Activated CD4-positive, alpha-beta memory T cell treated with anti-CD3 and anti-CD28 coated beads for 36 hours (primary cell): ENCODE data around the gene FMO1. TPM values are rescaled to one million over a fixed set of nuclear protein-coding genes. Genes with fewer than 3 reads are reported as not detected.

Experiments used
- CTCF ChIA-PET: fragments of 350-600 bp; sonication (Branson Sonifier 250); formaldehyde crosslinking; loops from one replicate; lab custom pipeline; 2021; ENCODE audit warnings: antibody characterized with exemption, inconsistent platforms; lab: Charles Lee
- POLR2A ChIA-PET: fragments of 350-600 bp; sonication (Branson Sonifier 250); formaldehyde crosslinking; loops from one replicate; lab custom pipeline; 2021; ENCODE audit warnings: antibody characterized with exemption; lab: Charles Lee
- DNase-seq: peaks from one replicate; pipeline ENCODE4 v3.0.0-alpha.2; 2020
- H3K27ac Mint-ChIP-seq: one replicate; pipeline ENCODE4 v1.8.0; 2021; ENCODE audit warnings: mixed read lengths
- H3K27me3 Mint-ChIP-seq: one replicate; pipeline ENCODE4 v1.8.0; 2021; ENCODE audit warnings: mixed read lengths
- H3K36me3 Mint-ChIP-seq: one replicate; pipeline ENCODE4 v1.8.0; 2021; ENCODE audit warnings: mixed read lengths
- H3K4me1 Mint-ChIP-seq: one replicate; pipeline ENCODE4 v1.8.0; 2021; ENCODE audit warnings: low read depth, mixed read lengths
- H3K4me3 Mint-ChIP-seq: one replicate; pipeline ENCODE4 v1.8.0; 2021; ENCODE audit warnings: mild to moderate bottlenecking, mixed read lengths
- H3K9me3 Mint-ChIP-seq: one replicate; pipeline ENCODE4 v1.8.0; 2021; ENCODE audit warnings: mixed read lengths
- intact Hi-C: fragments of 100-400 bp; cut with micrococcal nuclease; formaldehyde crosslinking; loops from one replicate; pipeline ENCODE4 v1.15.1; 2023
- total RNA-seq, 2 experiments: library from RNA; stranded (reverse); gene quantifications; one replicate each; pipeline ENCODE4 v1.2.3, GENCODE V29; 2021

Gene FMO1
- not detected for total RNA-seq

- H3K9me3 Mint-ChIP-seq: no peaks in the 10 kb centered on the region
- ChIA-PET CTCF (interaction anchor here (2.4 to 2.6 kb wide), 2 partner anchors 15 to 65 kb away, joined by 6 to 9 read pairs; partner anchors contain the start of gene FMO4), POLR2A (no interaction called here)
- intact Hi-C loops: no loop called here
- H3K27me3 Mint-ChIP-seq: peaks cover 26% of the 10 kb centered on the region
- H3K36me3 Mint-ChIP-seq: no peaks in the 10 kb centered on the region
- no peak within 1 kb of the TSS for H3K27ac Mint-ChIP-seq
- H3K4me3 Mint-ChIP-seq: no peak within 1 kb of the TSS
- no peak for DNase-seq
- peaks cover 4% of the 10 kb centered on the region for H3K4me1 Mint-ChIP-seq
Measured at GRCh38 chr1:171248302-171248701, at the start of gene FMO1. Gene FMO1, plus strand, starts transcription at chr1:171248494. Its CDS starts 9,594 bp downstream, at chr1:171258088.

DNA sequence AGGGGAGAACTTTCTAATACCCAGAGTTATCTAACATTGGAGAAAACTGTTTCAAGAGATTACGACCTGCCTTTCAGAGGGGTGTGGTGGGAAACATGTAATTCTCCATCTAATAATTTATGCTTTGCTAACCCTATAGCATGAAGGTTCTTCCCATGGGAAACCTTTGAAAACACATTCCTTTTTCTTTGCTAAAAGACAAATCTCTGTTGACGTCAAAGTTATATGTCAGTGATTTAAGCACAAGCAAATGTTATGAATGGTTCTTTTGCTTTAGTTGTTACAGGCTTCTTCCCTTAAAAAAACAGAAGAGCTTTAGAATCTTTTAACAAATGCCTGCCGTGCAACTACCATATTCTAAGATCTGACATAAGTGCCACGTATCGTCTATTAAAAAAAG lies 44.0 kb upstream of the FMO1 start:
- H3K36me3 Mint-ChIP-seq: no peaks in the 10 kb centered on the region
- intact Hi-C loops: no loop called here
- POLR2A ChIA-PET: no interaction called here
- CTCF ChIA-PET: interaction anchor here (1.0 kb wide), 1 partner anchor 14 kb away, joined by 3 read pairs; no protein-coding TSS in a partner anchor
- no peak for DNase-seq
- H3K4me3 Mint-ChIP-seq: no peak overlapping the region
- no peak overlapping the region for H3K27ac Mint-ChIP-seq
- no peaks in the 10 kb centered on the region for H3K9me3 Mint-ChIP-seq
- H3K4me1 Mint-ChIP-seq: no peaks in the 10 kb centered on the region
- peaks cover 8% of the 10 kb centered on the region for H3K27me3 Mint-ChIP-seq

DNA sequence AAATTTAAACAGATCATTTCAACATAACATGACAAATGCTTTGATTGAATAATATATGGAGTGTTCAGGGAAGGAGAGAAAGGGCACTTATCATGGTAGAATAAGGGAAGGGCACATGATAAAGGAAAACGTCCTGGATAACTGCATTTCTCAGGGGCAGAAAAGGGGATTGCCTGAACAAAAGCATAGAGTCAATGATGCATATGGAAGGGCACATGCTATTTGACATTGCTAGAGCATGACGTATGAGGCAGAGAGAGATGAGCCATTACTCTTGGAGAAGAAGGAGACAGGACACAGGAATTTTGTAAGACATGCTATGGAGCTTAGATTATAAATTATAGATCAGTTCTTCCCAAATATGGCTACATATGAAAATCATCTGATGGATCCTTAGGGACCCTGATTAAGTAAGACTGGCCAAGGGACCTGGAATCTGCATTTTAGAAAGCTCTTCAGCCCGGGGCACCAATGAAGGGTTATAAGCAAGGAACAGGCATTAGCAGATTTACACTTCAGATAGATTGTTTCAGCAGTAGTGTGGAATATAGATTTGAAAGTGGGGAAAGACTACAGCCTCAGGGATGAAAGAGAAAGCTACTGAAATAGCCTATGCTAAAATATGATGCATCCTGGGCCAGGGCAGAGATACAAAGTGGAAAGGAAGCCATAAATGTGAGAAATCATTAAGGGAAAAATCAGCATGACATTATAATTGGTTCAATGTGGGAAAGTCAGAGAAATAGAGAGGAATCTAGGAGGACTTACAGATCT lies 41.9 kb upstream of the FMO1 start:
- DNase-seq: no peak
- Mint-ChIP-seq H3K27me3 (peaks cover 8% of the 10 kb centered on the region), H3K4me3 (no peak overlapping the region), H3K4me1 (no peaks in the 10 kb centered on the region), H3K36me3 (no peaks in the 10 kb centered on the region), H3K27ac (no peak overlapping the region), H3K9me3 (no peaks in the 10 kb centered on the region)
- CTCF ChIA-PET: no interaction called here
- POLR2A ChIA-PET: no interaction called here
- intact Hi-C loops: no loop called here

DNA sequence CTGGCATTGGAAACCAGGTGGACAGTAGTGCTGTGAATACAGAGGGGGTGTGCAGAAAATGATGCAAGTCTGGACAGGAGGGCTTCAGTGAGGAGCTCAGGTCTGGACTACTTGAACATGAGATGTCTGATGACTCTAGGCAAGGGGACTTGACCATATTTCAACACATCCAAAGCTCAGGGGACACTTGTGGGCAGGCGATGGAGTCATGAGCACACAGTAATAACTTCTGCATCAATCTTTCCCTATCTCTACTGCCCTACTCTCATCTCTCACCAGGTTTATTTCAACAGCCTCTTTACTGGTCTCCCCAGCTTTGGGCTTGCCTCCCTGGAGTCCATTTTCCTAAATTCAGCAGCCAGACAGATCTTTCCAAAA lies 41.3 kb upstream of the FMO1 start:
- Mint-ChIP-seq H3K27me3 (peaks cover 6% of the 10 kb centered on the region), H3K27ac (no peak overlapping the region), H3K36me3 (no peaks in the 10 kb centered on the region), H3K9me3 (no peaks in the 10 kb centered on the region), H3K4me1 (no peaks in the 10 kb centered on the region), H3K4me3 (no peak overlapping the region)
- ChIA-PET CTCF (no interaction called here), POLR2A (no interaction called here)
- intact Hi-C loops: no loop called here
- DNase-seq: no peak

GRCh38 chr1:171207377-171207776 lies 40.9 kb upstream of the FMO1 start:
- Mint-ChIP-seq H3K4me1 (no peaks in the 10 kb centered on the region), H3K36me3 (no peaks in the 10 kb centered on the region), H3K9me3 (no peaks in the 10 kb centered on the region), H3K27ac (no peak overlapping the region), H3K4me3 (no peak overlapping the region), H3K27me3 (peaks cover 6% of the 10 kb centered on the region)
- POLR2A ChIA-PET: no interaction called here
- CTCF ChIA-PET: no interaction called here
- DNase-seq: no peak
- intact Hi-C loops: no loop called here

DNA sequence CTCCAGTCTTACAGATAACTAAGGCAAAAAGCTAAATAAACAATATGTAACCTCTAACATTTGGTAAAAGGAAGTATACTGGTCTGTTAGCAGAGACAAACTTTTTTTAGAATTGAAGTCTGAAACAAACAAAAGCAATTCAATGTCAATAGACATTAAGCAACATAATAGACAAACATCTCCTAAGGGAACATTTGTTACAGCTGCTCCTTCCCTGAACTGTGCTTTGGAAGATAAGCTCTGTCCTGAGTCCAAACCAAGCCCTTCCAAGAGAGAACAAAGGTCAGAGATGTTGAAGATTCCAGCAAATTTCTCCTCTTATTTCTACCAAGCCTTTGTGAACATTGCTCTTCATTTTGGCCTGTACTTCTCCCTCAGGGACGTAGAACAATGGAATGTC lies 37.9 kb upstream of the FMO1 start:
- Mint-ChIP-seq H3K4me3 (no peak overlapping the region), H3K9me3 (no peaks in the 10 kb centered on the region), H3K36me3 (no peaks in the 10 kb centered on the region), H3K27ac (no peak overlapping the region), H3K27me3 (peaks cover 6% of the 10 kb centered on the region), H3K4me1 (no peaks in the 10 kb centered on the region)
- DNase-seq: no peak
- ChIA-PET POLR2A (no interaction called here), CTCF (no interaction called here)
- intact Hi-C loops: no loop called here

DNA sequence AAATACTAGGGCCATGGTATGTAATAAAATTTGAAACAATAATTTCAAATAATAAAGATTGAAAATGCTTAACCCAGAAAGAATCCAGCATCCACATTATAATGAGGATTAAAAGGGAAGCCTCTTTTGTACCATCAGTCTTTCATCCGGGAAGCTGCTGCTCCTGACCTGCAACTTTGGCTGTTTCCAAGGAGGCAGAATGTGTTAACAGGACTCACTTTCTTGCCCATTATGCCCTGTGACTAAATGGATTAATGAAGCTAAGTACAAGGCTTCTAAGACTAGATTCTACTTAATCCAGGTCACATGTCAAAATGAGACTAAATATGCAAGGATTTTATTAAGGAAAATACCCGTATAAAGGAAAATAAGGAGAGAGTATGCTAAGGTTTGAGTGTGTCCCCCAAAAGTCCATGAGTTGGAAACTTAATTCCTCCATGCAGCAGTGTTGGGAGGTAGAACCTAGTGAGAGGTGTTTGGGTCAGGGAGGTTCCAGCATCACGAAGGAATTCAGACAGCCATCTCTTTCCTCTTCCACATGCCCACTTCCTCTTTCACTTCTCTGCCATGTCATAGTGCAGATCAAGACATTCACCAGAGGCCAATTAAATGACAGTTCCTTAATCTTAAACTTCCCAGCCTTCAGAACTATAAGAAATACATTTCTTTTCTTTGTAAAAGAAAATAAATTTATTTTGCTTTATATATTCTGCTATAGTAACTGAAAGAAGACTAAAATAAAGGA lies 35.5 kb upstream of the FMO1 start:
- Mint-ChIP-seq H3K27me3 (peaks cover 3% of the 10 kb centered on the region), H3K36me3 (no peaks in the 10 kb centered on the region), H3K9me3 (no peaks in the 10 kb centered on the region), H3K27ac (no peak overlapping the region), H3K4me1 (no peaks in the 10 kb centered on the region), H3K4me3 (no peak overlapping the region)
- CTCF ChIA-PET: interaction anchor here (1.9 kb wide), 1 partner anchor 101 kb away, joined by 5 read pairs; the partner anchor contains the start of gene FMO4
- intact Hi-C loops: no loop called here
- POLR2A ChIA-PET: no interaction called here
- DNase-seq: no peak

GRCh38 chr1:171213559-171214454 lies 34.5 kb upstream of the FMO1 start:
- intact Hi-C loops: no loop called here
- Mint-ChIP-seq H3K9me3 (no peaks in the 10 kb centered on the region), H3K27me3 (peaks cover 3% of the 10 kb centered on the region), H3K36me3 (no peaks in the 10 kb centered on the region), H3K27ac (no peak overlapping the region), H3K4me3 (no peak overlapping the region), H3K4me1 (no peaks in the 10 kb centered on the region)
- ChIA-PET CTCF (interaction anchor here (1.9 kb wide), 1 partner anchor 100 kb away, joined by 5 read pairs; the partner anchor contains the start of gene FMO4), POLR2A (no interaction called here)
- DNase-seq: no peak

GRCh38 chr1:171217658-171218443 lies 30.4 kb upstream of the FMO1 start:
- Mint-ChIP-seq H3K27ac (no peak overlapping the region), H3K4me3 (no peak overlapping the region), H3K36me3 (no peaks in the 10 kb centered on the region), H3K4me1 (no peaks in the 10 kb centered on the region), H3K27me3 (peaks cover 3% of the 10 kb centered on the region), H3K9me3 (no peaks in the 10 kb centered on the region)
- ChIA-PET CTCF (no interaction called here), POLR2A (no interaction called here)
- intact Hi-C loops: no loop called here
- DNase-seq: no peak

GRCh38 chr1:171218661-171219060 lies 29.6 kb upstream of the FMO1 start:
- Mint-ChIP-seq H3K4me3 (no peak overlapping the region), H3K4me1 (no peaks in the 10 kb centered on the region), H3K27me3 (peaks cover 3% of the 10 kb centered on the region), H3K27ac (no peak overlapping the region), H3K36me3 (no peaks in the 10 kb centered on the region), H3K9me3 (no peaks in the 10 kb centered on the region)
- DNase-seq: no peak
- ChIA-PET CTCF (no interaction called here), POLR2A (no interaction called here)
- intact Hi-C loops: no loop called here

DNA sequence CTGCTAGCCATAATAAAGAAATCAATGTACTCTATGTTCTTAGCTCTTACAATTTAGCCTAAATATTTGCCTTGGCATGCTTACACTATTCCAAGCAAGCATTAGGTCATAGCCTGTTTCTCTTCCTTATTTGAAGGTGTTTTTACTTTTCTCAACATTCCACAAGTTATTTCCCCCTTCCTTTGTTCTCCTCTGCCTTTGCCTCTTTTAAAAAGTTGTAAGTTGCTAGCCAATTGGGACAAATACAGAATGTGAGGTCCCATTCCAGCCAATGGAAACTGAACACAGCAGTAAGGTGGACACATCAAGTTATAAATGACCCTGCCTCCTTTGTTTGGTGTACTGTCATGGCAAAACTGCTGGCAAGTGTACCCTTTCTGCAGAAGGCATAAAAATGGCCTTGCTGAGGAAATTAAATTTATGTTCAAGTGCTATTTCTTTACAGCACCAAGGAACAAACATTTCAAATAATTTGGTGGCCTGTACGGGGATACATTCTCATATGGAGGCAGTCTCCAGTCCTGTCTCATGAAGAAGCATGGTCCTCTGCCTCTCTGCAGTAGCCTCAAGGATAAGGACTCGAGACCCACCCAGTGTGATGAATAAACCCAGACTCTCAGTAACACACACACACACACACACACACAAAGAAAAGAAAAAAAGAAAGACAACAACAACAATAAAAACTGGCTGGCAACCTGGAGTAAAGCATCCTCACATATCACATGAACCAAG lies 28.8 kb upstream of the FMO1 start:
- intact Hi-C loops: no loop called here

More for the DNA sequence above, 28.8 kb upstream of the FMO1 start:
- Mint-ChIP-seq H3K36me3 (no peaks in the 10 kb centered on the region), H3K4me1 (no peaks in the 10 kb centered on the region), H3K4me3 (no peak overlapping the region), H3K9me3 (no peaks in the 10 kb centered on the region), H3K27me3 (peaks cover 3% of the 10 kb centered on the region), H3K27ac (no peak overlapping the region)
- no peak for DNase-seq
- ChIA-PET POLR2A (no interaction called here), CTCF (no interaction called here)
